Left cardiac atrium (tissue), 4 donors: ENCODE measurements around the gene ABCG4. TPM values are rescaled to one million over a fixed set of nuclear protein-coding genes. Genes with fewer than 3 reads are reported as not detected.
"Not testable (repeated sequence)": the region's sequence is repeated elsewhere in the genome, so short reads cannot be mapped to it uniquely, and the experiment has no call there.

Experiments used
- ATAC-seq, 2 donors: fragments of 200-7000 bp; cut with Tn5 transposase; one replicate each; pipeline ENCODE4 v1.9.1; 2020; ENCODE audit warnings: mild to moderate bottlenecking in 2 of 2, moderate library complexity in 2 of 2
- DNase-seq: peaks from one replicate; pipeline ENCODE4 v3.0.0-alpha.2; 2020
- intact Hi-C, 2 donors: fragments of 100-400 bp; cut with DNase I; formaldehyde crosslinking; loops; one replicate each; pipeline versions ENCODE4 v1.14.1 to v1.15.1; 2022 to 2023
- long read RNA-seq: library from polyadenylated mRNA; unstranded; transcript quantifications from one replicate; pipeline ENCODE4 v2.0.0, GENCODE V29; 2021
- total RNA-seq, 2 donors: library from RNA; stranded (reverse); fragmentation: NEBNext Ultra II Directional; extraction: Animal tissue kit (Norgen Biotek cat#: 25700); gene quantifications; one replicate each; pipeline ENCODE4 v1.2.1, GENCODE V29; 2021
- donor health status: DM: no; HTN: yes; CAD: no.
- donor health status: DM: no; HTN: yes; CAD: no; lungs with severe emphysema.
- donor health status: DM: yes; HTN: yes; CAD: no.
- donor health status: Dilated cardiomyopathy.

The ABCG4 gene
- total RNA-seq = 1 to 10 TPM in 1 of 2 donors, under 1 TPM in 1; 0.68 to 1.8 TPM
- long read RNA-seq, partial matches to known transcripts = 0 of 1 reads
- long read RNA-seq, other reads (novel, unspliced or antisense) = 1 of 1 reads

DNA sequence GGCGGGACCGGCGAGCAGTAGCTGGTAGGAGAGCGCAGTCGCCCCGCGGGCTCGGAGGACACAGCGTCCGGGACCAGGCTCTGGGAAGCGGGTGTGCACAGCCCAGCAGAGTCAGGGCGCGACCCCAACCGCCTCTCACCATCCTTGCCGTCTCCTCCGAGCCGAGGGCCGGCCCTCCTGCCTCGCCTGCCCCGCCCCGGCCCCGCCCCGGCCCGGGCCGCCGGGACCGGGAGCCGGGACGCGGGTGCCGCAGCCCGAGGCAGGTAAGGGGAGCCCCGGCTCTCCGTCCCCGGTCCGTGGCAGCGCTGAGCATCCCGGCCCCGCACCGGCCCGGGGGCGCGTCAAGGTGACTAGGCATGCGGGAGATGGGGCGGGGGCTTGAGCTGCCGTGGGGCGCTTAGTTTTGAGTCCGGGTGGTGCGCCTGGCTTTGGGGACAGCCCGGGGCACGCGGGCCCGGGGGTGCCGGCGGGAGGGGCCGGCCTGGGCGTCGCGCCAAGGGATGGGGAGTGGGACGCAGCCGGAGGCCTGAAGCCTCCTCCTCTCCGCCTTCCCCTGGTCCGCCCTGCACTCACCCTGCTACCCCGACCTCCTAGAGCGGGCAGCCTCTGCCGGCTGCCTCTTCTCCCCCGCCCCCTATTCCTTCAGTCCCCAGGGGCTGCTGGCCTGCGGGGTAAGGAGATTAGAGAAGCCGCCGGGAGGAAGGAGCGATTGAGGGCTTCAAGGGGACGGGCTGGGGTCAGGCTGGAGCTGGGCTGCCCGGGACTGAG is at the start of gene ABCG4:
ABCG4 (plus strand) TSS at position 35 of the 768 bp plus-strand sequence. CDS start 914 bp downstream, outside the sequence.
- ATAC-seq (peak; percentile 64 to 67), DNase-seq (no peak)
- intact Hi-C loops = no loop called here

DNA sequence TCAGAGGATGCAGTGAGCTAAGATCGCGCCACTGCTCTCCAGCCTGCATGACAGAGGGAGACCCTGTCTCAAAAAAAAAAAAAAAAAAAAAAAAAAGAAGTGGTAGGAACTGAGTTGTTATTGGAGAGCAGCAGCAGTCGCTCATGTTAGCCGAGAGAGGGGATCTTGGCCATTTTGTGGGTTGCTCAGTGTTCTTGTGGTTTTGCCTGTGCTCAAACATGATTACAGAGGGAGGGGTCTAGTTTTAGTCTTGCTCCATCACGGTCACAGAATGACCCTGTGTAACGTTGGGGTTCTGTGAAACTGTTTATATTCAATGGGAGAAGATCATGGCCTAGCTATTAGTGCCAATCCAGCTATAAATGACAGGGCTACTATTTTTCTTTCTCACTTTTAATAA is 49.1 kb upstream of the ABCG4 start:
- no peak for ATAC-seq
- intact Hi-C loops = no loop called here
- no peak for DNase-seq

DNA sequence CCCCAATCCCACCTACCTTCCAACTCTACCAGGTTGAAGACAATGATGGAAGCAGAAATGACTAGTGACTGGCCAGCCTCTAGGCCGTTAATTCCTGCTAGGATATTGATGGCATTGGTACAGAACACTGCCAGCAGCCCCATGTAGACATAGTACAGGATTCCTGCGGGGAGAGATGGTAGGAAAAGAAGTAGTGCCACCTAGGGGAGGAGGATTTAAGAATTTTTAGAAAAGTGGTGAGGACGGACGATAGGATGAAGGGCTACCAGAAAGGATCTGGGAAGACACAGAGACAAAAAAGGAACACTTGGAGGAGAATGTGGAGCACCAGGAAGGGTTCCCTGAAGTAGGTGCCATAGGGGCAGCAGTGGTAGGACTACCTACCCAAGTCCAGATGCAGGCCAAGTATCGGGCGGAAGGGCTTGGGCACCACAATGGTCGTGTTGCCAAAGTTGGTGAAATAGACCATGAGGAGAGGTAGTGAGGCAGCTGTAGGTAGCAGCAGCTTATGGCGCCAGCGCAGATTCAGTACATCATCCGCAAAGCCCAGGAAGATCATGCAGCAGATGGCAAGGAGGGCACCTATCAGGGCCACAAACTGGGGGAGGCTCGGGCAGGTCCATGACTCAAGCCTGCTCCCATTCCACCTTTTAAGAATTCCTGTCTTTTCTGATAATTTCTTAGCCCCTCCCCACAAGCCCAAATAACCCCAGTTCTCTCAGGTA is 48.4 kb upstream of the ABCG4 start:
- no peak for DNase-seq
- intact Hi-C loops = no loop called here
- ATAC-seq = no peak

DNA sequence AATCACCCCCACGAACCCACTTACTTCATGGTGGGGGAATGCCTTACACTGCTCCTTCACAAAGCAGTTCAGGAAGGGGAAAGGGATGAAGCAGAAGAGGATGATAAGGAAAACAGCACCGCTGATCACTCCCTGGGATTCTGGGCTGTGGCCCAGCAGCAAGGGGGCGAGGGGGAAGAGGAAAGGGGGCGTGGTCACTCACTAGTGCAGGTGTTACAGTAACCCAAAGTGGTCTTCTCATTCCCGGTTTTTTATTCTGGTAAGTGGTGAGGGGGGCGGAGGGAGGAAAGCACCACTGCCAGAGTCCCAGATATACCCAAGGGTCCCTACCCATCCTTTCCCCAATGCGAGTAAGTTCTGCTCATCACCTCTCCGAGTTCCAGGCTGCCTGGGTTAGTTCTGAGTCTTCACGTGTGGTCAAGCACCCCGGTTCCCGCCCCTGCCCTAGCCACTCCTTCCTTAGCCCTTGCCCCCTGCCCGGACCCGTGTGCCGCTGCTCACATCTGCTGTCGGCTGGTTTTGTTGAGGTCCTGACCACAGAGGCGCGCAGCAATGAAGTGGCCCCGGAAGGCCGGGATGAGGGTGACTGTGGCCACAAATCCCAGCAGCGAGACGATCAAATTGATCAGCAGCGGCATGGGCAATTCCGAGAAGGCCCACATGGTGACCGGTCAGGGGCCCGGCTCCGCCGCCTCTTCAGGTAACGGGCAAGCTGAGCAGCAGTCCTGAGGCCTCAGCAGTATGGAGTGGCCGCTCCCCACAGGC is 47.7 kb upstream of the ABCG4 start:
- intact Hi-C loops = no loop called here
- peak; percentile 14 to 23 for ATAC-seq
- no peak for DNase-seq

DNA sequence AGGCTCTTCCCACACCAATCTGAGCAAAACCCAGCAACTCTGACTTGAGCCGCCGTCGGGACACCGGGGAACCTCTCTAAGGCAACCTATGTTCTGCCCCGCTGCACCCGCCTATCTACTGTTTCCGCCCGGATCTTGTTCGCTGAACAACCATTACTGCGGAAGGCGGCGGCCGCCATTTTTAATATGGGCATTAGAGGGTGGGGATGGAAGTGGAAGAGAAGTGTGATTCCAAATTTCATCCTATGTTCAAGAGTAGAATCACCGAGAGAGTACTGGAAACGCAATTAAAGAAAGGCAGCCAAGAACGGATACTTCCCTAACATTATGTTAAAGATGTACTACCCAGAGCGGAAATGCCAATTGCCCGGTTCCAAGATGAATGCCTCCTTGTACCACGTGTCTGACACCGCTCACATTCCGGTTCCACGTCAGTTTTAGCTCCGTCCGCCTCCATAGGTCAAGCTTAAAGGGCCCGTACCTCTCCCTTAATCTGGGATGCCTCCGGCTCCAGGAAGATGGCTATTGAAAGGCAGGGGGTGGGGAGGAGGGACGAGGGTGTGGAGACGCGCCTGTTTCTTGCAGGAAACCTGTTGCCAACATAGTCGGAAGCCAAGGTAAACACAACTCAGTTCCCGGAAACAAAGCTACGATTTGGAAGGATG is 47.0 kb upstream of the ABCG4 start, which contains the start of gene DPAGT1:
DPAGT1 (minus strand) TSS at position 95 of the 665 bp plus-strand sequence. CDS start 198 bp downstream, outside the sequence.
- peak; percentile 95 to 96 for ATAC-seq
- DNase-seq = peak; percentile 91
- intact Hi-C loops = no loop called here

DNA sequence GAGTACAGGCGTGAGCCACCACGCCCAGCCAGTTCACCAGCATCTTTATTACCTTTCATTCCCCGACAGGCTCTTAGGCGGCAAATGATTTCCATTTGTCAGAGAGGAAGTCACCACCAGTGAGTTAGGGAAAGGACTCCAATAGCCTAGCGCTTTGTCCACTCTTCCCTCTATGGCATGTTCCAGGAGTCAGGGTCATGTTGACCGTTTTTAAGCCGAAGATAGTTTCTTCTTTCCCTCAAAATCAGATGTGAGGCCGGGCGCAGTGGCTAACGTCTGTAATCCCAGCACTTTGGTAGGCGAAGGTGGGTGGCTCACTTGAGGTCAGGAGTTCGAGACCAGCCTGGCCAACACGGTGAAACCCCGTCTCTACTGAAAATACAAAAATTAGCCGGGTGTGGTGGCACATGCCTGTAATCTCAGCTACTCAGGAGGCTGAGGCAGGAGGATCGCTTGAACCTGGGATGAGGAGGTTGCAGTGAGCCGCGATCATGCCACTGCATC is 45.6 kb upstream of the ABCG4 start:
- DNase-seq, ATAC-seq, intact Hi-C loops: not testable (repeated sequence)

DNA sequence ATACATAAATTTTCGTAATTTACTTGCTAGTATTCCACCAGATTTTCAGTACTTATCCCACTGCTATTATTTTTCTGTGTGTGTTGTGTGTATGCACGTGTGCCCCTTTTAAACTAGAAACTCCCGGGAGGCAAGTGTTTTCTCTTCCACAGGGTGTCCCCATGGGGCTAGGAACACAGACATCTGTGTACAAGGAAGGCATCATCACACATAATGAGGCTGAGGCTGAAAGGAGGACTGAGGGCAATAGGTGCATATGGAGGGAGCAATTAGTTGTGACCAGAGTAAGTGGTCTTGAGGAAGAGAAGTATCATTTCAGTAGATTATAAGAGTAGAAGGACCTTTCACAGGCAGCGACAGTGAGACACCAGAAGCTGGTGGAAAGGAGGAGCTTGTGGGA is 45.1 kb upstream of the ABCG4 start:
- intact Hi-C loops = no loop called here
- DNase-seq (no peak), ATAC-seq (no peak)

DNA sequence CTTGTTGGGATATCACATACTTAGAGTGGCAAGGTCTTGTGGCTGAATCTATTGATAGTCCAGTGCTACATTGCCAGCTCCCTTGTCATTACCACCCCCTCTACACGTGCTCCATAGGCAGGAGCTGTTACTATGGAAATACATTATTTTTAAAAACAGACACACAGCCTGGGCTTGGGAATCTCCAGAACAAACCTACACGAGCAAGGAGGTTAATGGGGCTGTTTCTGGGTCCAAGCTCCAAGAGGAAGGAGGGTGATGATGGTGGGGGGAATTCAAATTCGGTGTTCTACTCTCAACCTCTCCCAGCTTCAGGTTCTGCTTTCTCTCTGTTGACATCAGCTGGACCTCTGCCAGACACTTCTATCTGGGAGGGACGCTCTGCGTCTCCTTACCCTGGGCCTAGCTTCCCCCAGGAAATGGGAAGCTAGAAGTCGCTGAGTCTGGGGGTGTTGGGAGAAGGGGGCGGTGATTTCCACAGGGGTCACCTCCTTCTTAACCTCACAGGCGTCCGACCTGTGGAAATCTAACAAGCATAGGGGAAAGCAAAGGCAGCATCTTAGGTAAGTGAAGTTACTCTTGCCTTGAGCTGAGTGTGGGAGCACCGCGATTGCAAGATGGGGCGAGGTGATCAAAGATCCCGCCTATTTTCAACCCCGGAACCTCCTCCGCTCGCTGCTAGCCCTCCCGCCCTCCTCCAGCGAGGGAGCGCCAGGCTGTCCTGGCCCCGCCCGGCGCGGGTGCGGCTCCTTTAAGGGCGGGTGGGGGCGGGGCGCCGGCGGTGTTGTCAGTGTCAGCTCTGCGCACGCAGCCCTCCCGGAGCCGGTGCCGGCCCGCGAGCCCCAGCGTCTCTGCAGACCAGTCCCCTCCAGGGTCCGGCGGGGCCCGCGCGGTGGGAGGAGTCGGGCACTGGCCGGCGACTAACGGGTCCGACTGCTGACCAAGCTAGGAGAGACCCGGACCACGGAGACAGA is 42.0 kb upstream of the ABCG4 start, which contains the start of gene C2CD2L:
C2CD2L (plus strand) TSS at position 781 of the 974 bp plus-strand sequence. CDS start 398 bp downstream, outside the sequence.
- ATAC-seq = peak; percentile 95 to 96
- intact Hi-C loops = no loop called here

DNA sequence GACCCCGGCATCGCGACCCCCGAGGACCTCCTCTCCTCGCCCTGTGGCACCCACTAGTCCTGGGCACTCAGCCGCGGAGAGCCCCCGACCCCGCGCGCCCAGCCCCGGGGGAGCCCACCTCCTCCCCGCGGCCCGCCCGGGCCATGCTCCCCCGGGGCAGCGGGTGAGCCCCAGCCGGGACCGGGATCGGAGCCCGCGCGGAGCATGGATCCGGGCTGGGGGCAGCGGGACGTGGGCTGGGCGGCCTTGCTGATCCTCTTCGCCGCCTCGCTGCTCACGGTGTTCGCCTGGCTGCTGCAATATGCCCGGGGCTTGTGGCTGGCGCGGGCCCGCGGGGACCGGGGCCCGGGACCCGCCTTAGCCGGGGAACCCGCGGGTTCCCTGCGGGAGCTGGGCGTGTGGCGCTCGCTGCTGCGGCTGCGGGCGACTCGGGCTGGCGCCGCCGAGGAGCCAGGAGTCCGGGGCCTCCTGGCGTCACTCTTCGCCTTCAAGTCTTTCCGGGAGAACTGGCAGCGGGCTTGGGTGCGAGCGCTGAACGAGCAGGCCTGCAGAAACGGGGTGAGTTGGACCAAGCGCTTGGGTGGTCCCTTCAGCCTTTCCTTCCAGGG is 41.2 kb upstream of the ABCG4 start:
- DNase-seq = no peak

More for the DNA sequence above, 42.0 kb upstream of the ABCG4 start, which contains the start of gene C2CD2L:
- DNase-seq = peak; percentile 93

DNA sequence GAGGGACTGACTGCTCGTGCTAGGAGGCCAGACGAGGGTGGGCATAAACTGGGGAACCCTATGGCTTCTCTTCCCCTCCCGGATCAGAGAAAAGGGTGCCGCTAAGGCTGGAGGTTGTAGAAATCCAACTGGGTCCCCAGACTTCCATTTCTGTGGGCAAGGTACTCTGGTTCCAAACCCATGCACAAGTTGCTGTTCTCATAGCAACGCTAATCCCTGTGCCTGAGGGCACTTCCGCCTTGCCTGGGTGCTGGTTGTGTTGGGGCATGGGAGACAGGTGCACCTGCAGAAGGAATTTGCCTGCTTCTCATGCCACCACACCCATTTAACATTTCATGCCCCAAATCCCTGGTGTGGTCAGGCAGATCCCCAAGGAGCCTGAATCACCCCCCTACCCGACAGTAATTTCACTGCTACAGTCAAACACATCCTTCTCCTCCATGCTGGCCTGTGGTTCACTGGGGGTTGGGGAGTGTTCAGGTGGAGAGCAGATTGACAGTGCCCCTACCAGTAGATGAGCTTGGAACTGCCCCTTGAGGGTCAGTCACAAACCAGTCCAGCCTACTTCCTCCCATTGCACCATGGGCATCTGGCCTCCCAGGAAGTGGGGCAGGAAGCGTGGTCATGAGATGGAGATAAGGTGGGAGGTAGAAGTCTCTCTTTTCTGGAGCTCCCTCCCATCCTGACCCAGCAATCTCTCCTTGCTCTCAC is 40.6 kb upstream of the ABCG4 start:
- intact Hi-C loops = no loop called here
- ATAC-seq (no peak), DNase-seq (no peak)

More for the DNA sequence above, 41.2 kb upstream of the ABCG4 start:
- ATAC-seq = peak; percentile 32 to 44
- intact Hi-C loops = no loop called here

DNA sequence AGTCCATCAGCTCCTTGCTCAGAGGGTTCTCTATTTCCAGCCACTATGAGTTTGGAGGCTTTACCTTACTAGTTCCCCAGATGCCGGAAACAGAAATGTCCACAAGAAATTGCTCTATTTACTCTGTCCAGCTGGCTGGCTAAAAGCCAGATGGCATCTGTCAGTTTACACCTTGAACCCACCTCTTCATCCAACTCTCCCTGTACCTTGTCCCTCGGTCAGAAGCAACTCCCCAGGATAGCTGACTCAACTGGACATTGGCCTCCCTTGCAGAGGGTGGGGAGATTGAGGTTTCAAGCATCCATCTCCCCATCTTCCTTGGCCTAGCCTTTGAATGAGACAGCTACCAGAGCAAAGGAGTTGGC is 40.0 kb upstream of the ABCG4 start:
- DNase-seq (no peak), ATAC-seq (no peak)
- intact Hi-C loops = no loop called here

DNA sequence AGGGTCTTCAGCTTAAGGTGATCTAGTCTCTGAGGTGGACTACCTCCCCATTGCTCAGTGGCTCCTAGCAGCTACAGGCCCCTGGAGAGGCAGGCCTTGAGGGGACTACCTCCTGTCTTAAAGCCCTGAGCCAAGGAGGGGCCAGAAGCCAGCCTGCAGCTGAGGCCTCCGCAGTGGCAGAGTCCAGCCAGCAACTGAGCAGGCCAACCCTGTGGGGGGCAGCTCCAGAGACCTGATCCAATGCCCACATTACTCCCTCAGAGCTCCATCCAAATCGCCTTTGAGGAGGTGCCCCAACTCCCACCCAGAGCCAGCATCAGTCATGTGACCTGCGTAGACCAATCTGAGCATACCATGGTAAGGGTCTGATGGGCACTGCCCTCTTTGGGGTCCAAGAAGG is 39.0 kb upstream of the ABCG4 start:
- intact Hi-C loops = no loop called here
- no peak for DNase-seq
- no peak for ATAC-seq

DNA sequence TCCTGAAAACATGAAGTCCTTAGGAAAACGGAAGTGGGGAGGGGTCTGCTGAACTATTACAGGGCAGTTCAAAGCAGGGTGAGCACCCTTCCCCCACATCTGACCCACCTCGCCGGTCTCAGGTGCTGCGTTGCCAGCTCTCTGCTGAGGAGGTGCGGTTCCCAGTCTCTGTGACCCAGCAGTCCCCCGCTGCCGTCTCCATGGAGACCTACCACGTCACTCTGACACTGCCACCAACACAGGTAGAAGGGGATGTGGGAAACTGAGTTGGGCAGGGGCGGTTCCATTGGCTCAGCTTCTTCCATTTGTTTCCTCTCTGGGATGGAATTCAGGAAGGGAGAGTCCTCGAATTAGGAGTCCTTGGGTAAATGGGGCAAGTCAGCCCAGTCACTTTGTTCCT is 38.4 kb upstream of the ABCG4 start:
- intact Hi-C loops = no loop called here
- ATAC-seq = no peak
- DNase-seq = no peak

DNA sequence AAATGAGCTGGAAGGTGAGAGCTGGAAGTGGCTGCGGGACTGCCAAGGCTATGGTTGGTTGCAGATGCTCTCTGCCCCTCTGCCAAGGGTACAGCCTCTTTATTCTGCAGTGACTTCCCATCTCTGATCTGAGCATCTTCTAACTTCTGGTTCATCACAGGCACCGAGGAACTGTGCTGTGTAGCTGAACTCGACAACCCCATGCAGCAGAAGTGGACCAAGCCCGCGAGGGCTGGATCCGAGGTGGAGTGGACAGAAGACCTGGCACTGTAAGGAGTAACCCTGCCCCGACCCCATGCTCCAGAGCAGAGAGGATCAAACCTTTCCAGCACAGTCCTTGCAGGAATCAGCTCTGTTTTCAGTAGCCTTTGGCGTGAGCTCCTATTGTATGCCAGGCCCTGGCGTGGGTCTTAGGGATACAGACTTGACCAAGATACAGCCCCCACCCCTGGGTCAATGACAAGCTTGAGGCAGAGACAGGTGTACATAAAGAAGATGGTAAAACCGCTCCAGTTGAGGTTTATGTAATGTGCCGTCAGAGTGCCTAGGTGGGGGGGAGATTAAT is 37.4 kb upstream of the ABCG4 start:
- intact Hi-C loops = no loop called here
- DNase-seq (no peak), ATAC-seq (no peak)

DNA sequence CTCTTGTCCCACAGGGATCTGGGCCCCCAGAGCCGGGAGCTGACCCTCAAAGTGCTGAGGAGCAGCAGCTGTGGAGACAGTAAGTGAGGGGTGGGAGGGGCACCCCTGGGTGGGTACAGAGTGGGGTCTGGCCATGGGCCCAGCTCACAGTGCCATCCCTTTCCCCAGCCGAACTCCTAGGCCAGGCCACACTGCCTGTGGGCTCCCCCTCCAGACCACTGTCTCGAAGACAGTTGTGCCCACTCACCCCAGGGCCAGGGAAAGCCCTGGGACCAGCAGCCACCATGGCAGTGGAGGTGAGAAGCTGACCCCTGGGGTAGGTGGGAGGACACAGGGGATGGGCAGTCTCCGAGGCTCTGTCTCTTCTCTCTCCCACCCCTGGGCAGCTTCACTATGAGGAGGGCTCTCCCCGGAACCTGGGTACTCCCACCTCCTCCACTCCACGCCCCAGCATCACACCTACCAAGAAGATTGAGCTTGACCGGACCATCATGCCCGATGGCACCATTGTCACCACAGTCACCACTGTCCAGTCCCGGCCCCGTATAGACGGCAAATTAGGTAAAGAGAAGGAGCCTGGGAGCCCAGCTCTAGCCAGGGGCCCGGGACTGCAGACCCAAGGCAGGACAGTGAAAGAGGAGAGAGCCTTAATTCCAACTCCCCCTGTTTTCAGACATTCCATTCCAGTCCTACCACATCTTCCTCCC is 36.4 kb upstream of the ABCG4 start:
- intact Hi-C loops = no loop called here
- DNase-seq (no peak), ATAC-seq (no peak)

DNA sequence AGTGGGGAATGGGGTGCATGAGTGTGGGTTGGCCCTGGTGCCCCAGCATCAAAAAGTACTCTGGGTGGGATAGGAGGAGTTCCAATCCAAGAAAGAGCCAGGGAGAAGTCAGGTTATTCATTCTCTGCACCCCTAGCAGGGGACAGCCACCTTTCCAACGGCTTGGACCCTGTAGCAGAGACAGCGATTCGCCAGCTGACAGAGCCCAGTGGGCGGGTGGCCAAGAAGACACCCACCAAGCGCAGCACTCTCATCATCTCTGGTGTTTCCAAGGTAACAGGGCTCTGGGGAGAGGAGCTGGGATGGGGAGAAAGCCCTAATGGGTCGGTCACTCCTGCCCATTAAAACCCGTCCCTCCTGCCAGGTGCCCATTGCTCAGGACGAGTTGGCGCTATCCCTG is 35.1 kb upstream of the ABCG4 start:
- DNase-seq (no peak), ATAC-seq (no peak)
- intact Hi-C loops = no loop called here
